IMR-90 (cell line): ENCODE measurements around the gene ASCL5. TPM values are rescaled to one million over a fixed set of nuclear protein-coding genes. Genes with fewer than 3 reads are reported as not detected.

ENCODE experiments used
- ATAC-seq: fragments of 200-7000 bp; cut with Tn5 transposase; 2 replicates; pipeline ENCODE4 v1.9.1; 2020; ENCODE audit warnings: low read depth, mild to moderate bottlenecking, moderate library complexity
- BruUV-seq: library from RNA; stranded (reverse); fragments of 400-500 nt; replicated peaks from 2 replicates; lab custom pipeline; 2021; lab: Mats Ljungman, UMichigan
- CTCF ChIA-PET: fragments of 300-600 bp; formaldehyde crosslinking; extraction: SDS; loops from one replicate; lab custom pipeline; 2021; ENCODE audit warnings: antibody characterized with exemption; lab: Yijun Ruan, JAX
- POLR2A ChIA-PET: fragments of 300-600 bp; sonication (Branson Sonifier 250); formaldehyde crosslinking; loops from one replicate; lab custom pipeline; 2022; ENCODE audit warnings: antibody characterized with exemption; ENCODE audit not compliant: unreplicated experiment; lab: Charles Lee
- DNase-seq: peaks from one replicate; pipeline ENCODE4 v3.0.0; 2013
- H2AFZ ChIP-seq: replicated peaks from 2 replicates; pipeline ENCODE3; 2013; ENCODE audit warnings: low read length, mild to moderate bottlenecking; ENCODE audit not compliant: poor library complexity
- H2AK5ac ChIP-seq: 2 replicates; pipeline ENCODE4 v1.6.1; 2013; ENCODE audit warnings: low read depth, low read length, inconsistent platforms
- H2AK9ac ChIP-seq: replicated peaks from 2 replicates; pipeline ENCODE3; 2013; ENCODE audit warnings: mild to moderate bottlenecking, low read depth, low read length, moderate library complexity; ENCODE audit not compliant: poor library complexity
- H2BK120ac ChIP-seq: 2 replicates; pipeline ENCODE4 v1.6.1; 2013; ENCODE audit warnings: low read depth, low read length, inconsistent platforms
- H2BK15ac ChIP-seq: 3 replicates; pipeline ENCODE4 v1.6.1; 2013; ENCODE audit warnings: low read depth, low read length, inconsistent platforms
- H2BK20ac ChIP-seq: 2 replicates; pipeline ENCODE4 v1.6.1; 2013; ENCODE audit warnings: low read depth, mild to moderate bottlenecking, inconsistent platforms, low read length, moderate library complexity
- H2BK5ac ChIP-seq: 2 replicates; pipeline ENCODE4 v1.6.1; 2013; ENCODE audit warnings: mild to moderate bottlenecking, low read depth, low read length, inconsistent platforms; ENCODE audit not compliant: poor library complexity, severe bottlenecking
- H3K14ac ChIP-seq: replicated peaks from 2 replicates; pipeline ENCODE4 v1.6.1; 2013; ENCODE audit warnings: low read depth, low read length, inconsistent platforms
- H3K18ac ChIP-seq: 2 replicates; pipeline ENCODE4 v1.6.1; 2013; ENCODE audit warnings: low read depth, low read length, control low read depth
- H3K23ac ChIP-seq: 2 replicates; pipeline ENCODE4 v1.6.1; 2013; ENCODE audit warnings: low read depth, low read length, inconsistent platforms
- H3K27ac ChIP-seq: 2 replicates; pipeline ENCODE4 v1.5.1; 2013; ENCODE audit warnings: mild to moderate bottlenecking, control low read depth, low read length; ENCODE audit not compliant: insufficient read depth
- H3K27me3 ChIP-seq: 2 replicates; pipeline ENCODE4 v1.6.1; 2013; ENCODE audit warnings: low read length; ENCODE audit not compliant: control insufficient read depth, insufficient read depth
- H3K36me3 ChIP-seq: 2 replicates; pipeline ENCODE4 v1.6.1; 2013; ENCODE audit warnings: low read length, mixed read lengths; ENCODE audit not compliant: control insufficient read depth, insufficient read depth
- H3K4ac ChIP-seq: 2 replicates; pipeline ENCODE4 v1.6.1; 2013; ENCODE audit warnings: low read depth, low read length, inconsistent platforms
- H3K4me1 ChIP-seq: 2 replicates; pipeline ENCODE4 v1.6.1; 2013; ENCODE audit warnings: low read length, mixed read lengths; ENCODE audit not compliant: control insufficient read depth, insufficient read depth
- H3K4me2 ChIP-seq: 2 replicates; pipeline ENCODE4 v1.6.1; 2013; ENCODE audit warnings: low read depth, mild to moderate bottlenecking, control low read depth, low read length, moderate library complexity
- H3K4me3 ChIP-seq: 2 replicates; pipeline ENCODE4 v1.5.1; 2013; ENCODE audit warnings: low read depth, mild to moderate bottlenecking, control low read depth, low read length, moderate library complexity; ENCODE audit not compliant: insufficient read depth
- H3K56ac ChIP-seq: 2 replicates; pipeline ENCODE4 v1.6.1; 2013; ENCODE audit warnings: low read length, inconsistent platforms; ENCODE audit not compliant: insufficient read depth; ENCODE audit errors: extremely low read depth
- H3K79me1 ChIP-seq, 2 experiments: 2 replicates each; pipeline ENCODE4 v1.6.1; 2013; ENCODE audit warnings: low read length in 2 of 2, inconsistent platforms in 1 of 2, low read depth in 1 of 2
- H3K9ac ChIP-seq: 2 replicates; pipeline ENCODE4 v1.6.1; 2013; ENCODE audit warnings: low read depth, low read length, control low read depth
- H3K9me1 ChIP-seq: 2 replicates; pipeline ENCODE4 v1.6.1; 2013; ENCODE audit warnings: low read length, inconsistent platforms; ENCODE audit not compliant: insufficient read depth
- H3K9me3 ChIP-seq: 2 replicates; pipeline ENCODE4 v1.6.1; 2013; ENCODE audit warnings: low read length; ENCODE audit not compliant: control insufficient read depth, insufficient read depth
- H4K20me1 ChIP-seq: 2 replicates; pipeline ENCODE4 v1.6.1; 2013; ENCODE audit warnings: low read length, inconsistent platforms; ENCODE audit not compliant: insufficient read depth
- H4K5ac ChIP-seq: 2 replicates; pipeline ENCODE4 v1.6.1; 2013; ENCODE audit warnings: mild to moderate bottlenecking, low read depth, low read length, control low read depth
- H4K8ac ChIP-seq, 2 experiments: 2 replicates each; pipeline ENCODE4 v1.6.1; 2013; ENCODE audit warnings: low read depth in 2 of 2, low read length in 2 of 2, control low read depth in 1 of 2, inconsistent platforms in 1 of 2
- H4K91ac ChIP-seq: 2 replicates; pipeline ENCODE4 v1.6.1; 2013; ENCODE audit warnings: low read depth, low read length, inconsistent platforms; ENCODE audit not compliant: insufficient read depth
- BHLHE40 ChIP-seq: fragments of 150-350 bp; IDR thresholded peaks from 2 replicates; pipeline ENCODE4 v1.6.1; 2016; ENCODE audit warnings: mild to moderate bottlenecking, low read depth, low read length
- WGBS, 2 experiments: methylation state at CpG; one replicate each; pipeline versions ENCODE4 v1.1.5 to v1.1.7; 2013; ENCODE audit warnings: missing lambda C conversion rate in 2 of 2; ENCODE audit not compliant: insufficient read length in 1 of 2; ENCODE audit errors: extremely low coverage in 2 of 2; 5-methylcytosine and 5-hydroxymethylcytosine counted together
- dilution Hi-C: fragments of 300-500 bp; cut with HindIII; formaldehyde crosslinking; loops from one replicate; pipeline ENCODE4 v1.14.3; 2018; ENCODE audit warnings: low sequenced_read_pairs; ENCODE audit not compliant: unreplicated experiment
- in situ Hi-C: fragments of 300-500 bp; cut with MboI; formaldehyde crosslinking; loops from 3 replicates; pipeline ENCODE4 v1.14.3; 2019; ENCODE audit warnings: low sequenced_read_pairs, inconsistent platforms, mixed read lengths
- intact Hi-C: fragments of 100-400 bp; cut with micrococcal nuclease; formaldehyde crosslinking; loops from 2 replicates; pipeline ENCODE4 v1.10.0; 2022
- polyA plus RNA-seq, 3 experiments: library from polyadenylated mRNA; depleted of rRNA; stranded (reverse); fragments of >200 nt; gene quantifications; 2 replicates each; pipeline ENCODE4 v1.2.3, GENCODE V29; 2012; ENCODE audit warnings: low replicate concordance in 1 of 3
- total RNA-seq: library from RNA; depleted of rRNA; stranded (reverse); fragments of >200 nt; gene quantifications from 2 replicates; pipeline ENCODE4 v1.2.3, GENCODE V29; 2012
- TF ChIP-seq, protein P1 (sequence below): fragments of 150-350 bp; IDR thresholded peaks from 2 replicates; pipeline ENCODE4 v1.6.1; 2016; ENCODE audit warnings: low read depth, mild to moderate bottlenecking, low read length, moderate library complexity, borderline replicate concordance

The ASCL5 gene
- total and polyA plus RNA-seq, 2 of the 4 experiments (the other 2 are of a cell fraction): not detected

DNA sequence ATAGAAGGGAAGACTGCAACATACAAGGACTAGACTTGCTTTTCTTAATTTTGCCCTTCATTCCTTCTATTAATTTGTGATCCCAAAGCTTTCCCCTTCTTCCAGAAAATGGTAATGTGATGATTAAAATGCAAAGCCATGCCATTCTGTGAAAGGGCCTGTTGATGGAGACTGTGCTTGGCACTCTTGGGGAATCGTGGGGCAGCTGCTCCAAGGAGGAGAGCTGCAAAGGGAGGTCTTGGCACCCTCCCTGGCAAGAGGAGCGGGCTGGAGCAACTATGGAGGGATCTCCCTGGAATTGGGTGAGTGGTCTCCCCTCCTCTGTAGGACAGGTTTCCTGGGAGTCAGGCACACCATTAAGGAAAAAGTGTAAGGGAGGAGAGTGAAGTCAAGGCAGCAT, 31.4 kb downstream of the ASCL5 start:
- Histone ChIP-seq H3K79me1 (no peaks in the 10 kb centered on the region), H3K36me3 (no peaks in the 10 kb centered on the region), H4K91ac (no peak overlapping the region), H3K27ac (no peak overlapping the region), H3K4me2 (no peak overlapping the region), H4K8ac (no peak overlapping the region), H3K14ac (no peak overlapping the region), H2BK5ac (no peak overlapping the region), H4K20me1 (no peaks in the 10 kb centered on the region), H2AFZ (no peak overlapping the region), H2AK9ac (no peak overlapping the region), H2BK20ac (no peak overlapping the region), H3K18ac (no peak overlapping the region), H3K23ac (no peak overlapping the region), H3K56ac (no peak overlapping the region), H3K9me3 (no peaks in the 10 kb centered on the region), H3K27me3 (peaks cover 80% of the 10 kb centered on the region), H2BK120ac (no peak overlapping the region), H3K4ac (no peak overlapping the region), H3K9ac (no peak overlapping the region), H3K4me1 (no peaks in the 10 kb centered on the region), H2AK5ac (no peak overlapping the region), H3K4me3 (no peak overlapping the region), H4K5ac (no peak overlapping the region), H2BK15ac (no peak overlapping the region), H3K9me1 (no peaks in the 10 kb centered on the region)
- no CpG with 5 or more reads among the region's 2 CpGs for WGBS, 2 experiments
- in situ Hi-C loops: no loop called here
- CTCF ChIA-PET: no interaction called here
- DNase-seq (no peak), ATAC-seq (no peak)
- dilution Hi-C loops: no loop called here
- POLR2A ChIA-PET: no interaction called here
- no TSS peak for BruUV-seq
- TF ChIP-seq, protein P1, sequence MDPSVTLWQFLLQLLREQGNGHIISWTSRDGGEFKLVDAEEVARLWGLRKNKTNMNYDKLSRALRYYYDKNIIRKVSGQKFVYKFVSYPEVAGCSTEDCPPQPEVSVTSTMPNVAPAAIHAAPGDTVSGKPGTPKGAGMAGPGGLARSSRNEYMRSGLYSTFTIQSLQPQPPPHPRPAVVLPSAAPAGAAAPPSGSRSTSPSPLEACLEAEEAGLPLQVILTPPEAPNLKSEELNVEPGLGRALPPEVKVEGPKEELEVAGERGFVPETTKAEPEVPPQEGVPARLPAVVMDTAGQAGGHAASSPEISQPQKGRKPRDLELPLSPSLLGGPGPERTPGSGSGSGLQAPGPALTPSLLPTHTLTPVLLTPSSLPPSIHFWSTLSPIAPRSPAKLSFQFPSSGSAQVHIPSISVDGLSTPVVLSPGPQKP: no peak
- no peak for TF ChIP-seq BHLHE40
- intact Hi-C loops: no loop called here
